Measurements from ENCODE around the gene ATP2A2. TPM values are rescaled to one million over a fixed set of nuclear protein-coding genes. Genes with fewer than 3 reads are reported as not detected.
"Not testable (repeated sequence)": the region's sequence is repeated elsewhere in the genome, so short reads cannot be mapped to it uniquely, and the experiment has no call there.

ATP2A2 gene
- total RNA-seq, 2 experiments from 2014 or later: 206 TPM

GRCh38 chr12:110255890-110256456, 25.1 kb upstream of the ATP2A2 start:
- CTCF ChIA-PET: interaction anchor here (1.1 kb wide), 1 partner anchor 118 kb away, joined by 4 read pairs; no protein-coding TSS in a partner anchor
- POLR2A ChIA-PET: not testable (repeated sequence)

- CTCF ChIA-PET: interaction anchor here (1.1 kb wide), 1 partner anchor 119 kb away, joined by 4 read pairs; no protein-coding TSS in a partner anchor
- POLR2A ChIA-PET: no interaction called here
Observed at GRCh38 chr12:110256780-110257431, 24.1 kb upstream of the ATP2A2 start.

- POLR2A ChIA-PET: interaction anchor here (0.6 kb wide), 1 partner anchor 98 kb away, joined by 3 read pairs; no protein-coding TSS in a partner anchor
Observed at GRCh38 chr12:110258466-110258865, 22.6 kb upstream of the ATP2A2 start.

GRCh38 chr12:110262442-110263388, 18.3 kb upstream of the ATP2A2 start:
- ChIA-PET CTCF (no interaction called here), POLR2A (no interaction called here)

More at GRCh38 chr12:110258466-110258865, 22.6 kb upstream of the ATP2A2 start:
- CTCF ChIA-PET: no interaction called here

- POLR2A ChIA-PET: no interaction called here
Observed at GRCh38 chr12:110266381-110266960, 14.6 kb upstream of the ATP2A2 start.

GRCh38 chr12:110266980-110267620, 13.9 kb upstream of the ATP2A2 start:
- ChIA-PET POLR2A (no interaction called here), CTCF (no interaction called here)

More at GRCh38 chr12:110266381-110266960, 14.6 kb upstream of the ATP2A2 start:
- CTCF ChIA-PET: no interaction called here

GRCh38 chr12:110269622-110270124, 11.4 kb upstream of the ATP2A2 start:
- ChIA-PET POLR2A (no interaction called here), CTCF (no interaction called here)

- POLR2A ChIA-PET: no interaction called here
- CTCF ChIA-PET: no interaction called here
Observed at GRCh38 chr12:110270125-110270962, 10.7 kb upstream of the ATP2A2 start.

- ChIA-PET CTCF (no interaction called here), POLR2A (no interaction called here)
Observed at GRCh38 chr12:110271015-110271414, 10.0 kb upstream of the ATP2A2 start.

GRCh38 chr12:110277530-110278254, 3.4 kb upstream of the ATP2A2 start:
- ChIA-PET POLR2A (no interaction called here), CTCF (interaction anchor here (0.7 to 0.8 kb wide), 2 partner anchors 154 to 188 kb away, joined by 3 to 4 read pairs; no protein-coding TSS in a partner anchor)

GRCh38 chr12:110278255-110278536, 2.9 kb upstream of the ATP2A2 start:
- POLR2A ChIA-PET: no interaction called here
- CTCF ChIA-PET: interaction anchor here (0.8 to 1.2 kb wide), 2 partner anchors 11 to 153 kb away, joined by 4 read pairs; no protein-coding TSS in a partner anchor

- ChIA-PET CTCF (interaction anchor here (0.8 to 1.1 kb wide), 5 partner anchors 33 to 189 kb away, joined by 3 to 4 read pairs (median 3); partner anchors contain the start of gene FAM216A), POLR2A (interaction anchor here (0.5 to 1.5 kb wide), 5 partner anchors 17 to 281 kb away, joined by 3 to 9 read pairs (median 4); partner anchors contain the start of genes ARPC3 and IFT81)
Observed at GRCh38 chr12:110279566-110280375, 1.3 kb upstream of the ATP2A2 start.

- CTCF ChIA-PET: interaction anchor here (0.8 to 1.1 kb wide), 5 partner anchors 32 to 188 kb away, joined by 3 to 4 read pairs (median 3); partner anchors contain the start of gene FAM216A
- POLR2A ChIA-PET: interaction anchor here (0.5 to 1.5 kb wide), 9 partner anchors 17 to 1405 kb away, joined by 3 to 9 read pairs (median 4); partner anchors contain the start of genes ACAD10, ARPC3, BRAP and IFT81
Observed at GRCh38 chr12:110280392-110280778, 662 bp upstream of the ATP2A2 start.

- ChIA-PET CTCF (no interaction called here), POLR2A (interaction anchor here (0.6 to 1.3 kb wide), 5 partner anchors 50 to 1404 kb away, joined by 3 to 4 read pairs (median 3); partner anchors contain the start of genes ACAD10, ANAPC7, ANKRD13A and BRAP)
Observed at GRCh38 chr12:110281549-110282299, 677 bp downstream of the ATP2A2 start.

- ChIA-PET CTCF (no interaction called here), POLR2A (interaction anchor here (0.5 to 1.0 kb wide), 4 partner anchors 38 to 283 kb away, joined by 3 to 4 read pairs (median 4); partner anchors contain the start of genes ANAPC7 and ANKRD13A)
Observed at GRCh38 chr12:110282300-110282860, 1.3 kb downstream of the ATP2A2 start.

Measured in activated CD8-positive, alpha-beta memory T cell treated with anti-CD3 and anti-CD28 coated beads for 36 hours (primary cell).